Right ventricle myocardium superior (tissue), 1 donor: ENCODE measurements around the gene CDC73. TPM values are rescaled to one million over a fixed set of nuclear protein-coding genes. Genes with fewer than 3 reads are reported as not detected.
A peak's percentile ranks its signal among the peaks of the same experiment; 100 is the strongest.
"Not testable (repeated sequence)": the region's sequence is repeated elsewhere in the genome, so short reads cannot be mapped to it uniquely, and the experiment has no call there.

Source experiments
- ATAC-seq: fragments of 200-7000 bp; cut with Tn5 transposase; one replicate; pipeline ENCODE4 v1.9.1; 2020; ENCODE audit warnings: mild to moderate bottlenecking; ENCODE audit not compliant: poor library complexity
- DNase-seq: peaks from one replicate; pipeline ENCODE4 v3.0.0-alpha.2; 2020
- intact Hi-C: fragments of 100-400 bp; cut with DNase I; formaldehyde crosslinking; loops from one replicate; pipeline ENCODE4 v1.11.2; 2022
- total RNA-seq: library from RNA; stranded (reverse); fragmentation: NEBNext Ultra II Directional; extraction: Animal tissue kit (Norgen Biotek cat#: 25700); gene quantifications from one replicate; pipeline ENCODE4 v1.2.1, GENCODE V29; 2021
- donor health status: DM: no; HTN: yes; CAD: no; lungs with severe emphysema.

The CDC73 gene
- total RNA-seq, 1 donor from 2014 or later, result 52.9 TPM

DNA sequence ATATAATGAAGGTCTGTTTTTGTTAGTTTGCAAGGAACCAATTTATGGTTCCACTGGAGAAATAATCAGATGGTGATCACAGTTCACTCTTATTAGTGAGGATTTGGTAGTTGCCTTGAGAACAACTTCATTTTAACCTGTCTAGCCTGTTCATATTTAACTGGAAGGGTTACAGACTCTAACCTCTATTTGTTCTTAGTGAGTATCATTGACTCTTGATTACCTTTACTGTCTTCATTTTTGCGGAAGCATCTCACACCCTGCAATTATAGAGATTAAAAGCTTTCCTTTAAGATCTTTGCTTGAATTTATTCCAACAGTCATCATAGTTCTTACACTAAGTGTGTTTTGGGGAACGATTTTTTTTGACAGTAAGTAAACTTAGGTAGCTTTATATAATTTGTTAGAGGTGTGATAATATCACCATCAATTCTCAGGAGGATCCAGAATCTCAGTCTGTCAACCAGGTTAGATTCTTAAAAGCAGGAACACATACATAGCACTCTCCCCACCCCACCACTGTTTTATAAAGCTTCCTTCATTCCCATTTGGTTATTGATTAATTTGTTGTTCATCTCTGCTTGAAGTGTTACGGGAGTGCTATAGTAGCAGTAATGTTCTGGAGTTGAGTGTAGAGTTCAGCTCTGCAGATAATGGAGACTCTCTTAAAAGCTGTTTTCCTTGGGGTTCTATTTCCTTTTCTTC lies 34.4 kb downstream of the CDC73 start:
- ATAC-seq (no peak), DNase-seq (no peak)
- intact Hi-C loops, result no loop called here

DNA sequence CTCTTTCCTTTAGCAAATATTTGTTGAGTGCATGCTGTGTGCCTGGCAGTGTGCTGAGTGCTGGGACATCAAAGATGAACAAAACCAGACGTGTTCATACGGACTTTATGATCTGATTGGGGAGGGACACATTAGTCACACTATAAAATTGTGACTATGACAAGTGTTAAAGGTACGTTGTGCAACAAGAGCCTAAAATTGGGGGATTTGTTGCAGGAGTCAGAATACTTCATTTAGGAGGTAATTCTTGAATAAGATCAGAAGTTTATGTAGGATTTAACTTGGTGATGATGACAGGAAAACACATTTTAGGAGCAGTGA lies 35.0 kb downstream of the CDC73 start:
- ATAC-seq (no peak), DNase-seq (no peak)
- intact Hi-C loops, result no loop called here

- intact Hi-C loops, result no loop called here
- DNase-seq (no peak), ATAC-seq (no peak)
These were observed 35.5 kb downstream of the CDC73 start for GRCh38 chr1:193157360-193157759.

DNA sequence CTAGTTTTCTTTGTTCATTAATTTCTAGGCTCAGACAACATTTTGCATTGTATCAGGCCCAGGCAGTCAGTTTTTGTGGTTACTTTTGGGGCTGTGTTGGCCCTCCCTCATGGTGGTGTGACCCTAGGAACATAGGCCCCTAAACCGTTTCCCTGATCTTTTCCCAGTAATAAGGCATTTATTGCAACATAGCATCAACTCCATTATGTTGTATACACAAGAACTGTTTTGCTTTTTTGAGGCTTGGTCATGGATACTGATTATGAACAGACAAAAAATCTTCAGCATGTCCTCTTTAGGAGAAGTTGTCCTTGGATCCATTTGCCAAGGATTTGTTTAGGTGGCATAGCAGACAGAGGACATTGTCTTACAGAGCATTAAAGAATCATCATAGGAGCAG lies 54.3 kb downstream of the CDC73 start:
- DNase-seq (no peak), ATAC-seq (no peak)
- intact Hi-C loops, result no loop called here

DNA sequence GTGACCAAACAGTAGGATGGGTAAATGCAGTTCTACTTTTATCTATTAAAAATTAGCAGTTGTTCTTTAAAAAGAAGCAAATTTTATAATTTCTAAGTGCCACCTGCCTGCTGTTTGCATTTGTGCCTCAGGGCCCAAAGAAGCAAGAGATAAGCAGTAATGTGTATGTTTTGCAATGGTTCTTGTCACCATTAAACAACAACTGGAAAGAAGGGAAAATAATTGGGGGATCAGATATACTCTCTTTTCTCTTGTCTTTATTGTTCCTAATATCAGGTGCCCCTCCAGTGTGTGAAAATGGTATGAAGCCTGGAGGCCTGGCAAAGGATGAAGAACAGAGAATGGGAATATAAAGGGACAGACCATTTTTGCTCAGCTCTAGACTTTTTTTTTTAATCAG lies 55.0 kb downstream of the CDC73 start:
- DNase-seq (no peak), ATAC-seq (no peak)
- intact Hi-C loops, result no loop called here

DNA sequence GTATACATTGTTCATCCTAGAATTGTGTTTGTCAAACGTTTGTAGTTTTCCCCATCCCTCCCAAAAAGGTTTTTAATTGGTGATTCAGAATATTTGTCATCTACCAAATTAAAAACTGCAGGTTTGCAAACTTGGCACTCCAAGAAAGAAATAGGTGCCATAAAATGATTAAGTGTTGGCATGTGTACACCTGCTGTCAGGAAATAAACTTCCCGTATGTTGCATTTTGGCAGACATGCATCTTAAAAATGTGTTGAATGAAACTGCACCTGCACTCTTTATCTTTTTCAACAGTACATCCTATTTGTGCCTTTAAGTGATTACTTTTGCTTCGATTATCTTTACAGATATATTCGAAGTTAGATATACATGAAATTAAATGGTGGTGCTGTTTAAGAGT lies 57.3 kb downstream of the CDC73 start:
- no peak for ATAC-seq
- DNase-seq, result no peak
- intact Hi-C loops, result no loop called here

DNA sequence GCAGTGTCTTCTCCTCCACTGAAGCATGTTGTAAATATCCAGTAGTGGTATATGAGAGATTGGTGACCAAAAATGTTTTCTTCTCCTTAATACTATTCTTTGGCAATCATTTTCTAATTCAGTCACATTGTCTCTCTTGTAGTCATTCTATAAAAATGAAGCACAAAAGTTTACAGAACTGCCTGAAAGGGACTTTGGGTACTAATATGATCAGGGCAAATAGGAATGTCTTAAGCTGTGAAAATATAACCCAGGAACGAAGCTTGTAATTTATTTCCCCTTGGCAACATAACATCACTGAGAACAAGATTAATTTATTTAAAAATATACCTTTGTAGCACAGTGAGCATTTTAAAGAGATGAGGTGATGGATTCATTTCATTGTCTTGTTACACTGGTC lies 59.7 kb downstream of the CDC73 start:
- ATAC-seq, result no peak
- no peak for DNase-seq
- intact Hi-C loops, result no loop called here

GRCh38 chr1:193181985-193182384 lies 60.2 kb downstream of the CDC73 start:
- no peak for DNase-seq
- peak; percentile 41 for ATAC-seq
- intact Hi-C loops, result no loop called here

GRCh38 chr1:193183019-193183627 lies 61.3 kb downstream of the CDC73 start:
- DNase-seq (no peak), ATAC-seq (peak; percentile 48)
- intact Hi-C loops, result no loop called here

DNA sequence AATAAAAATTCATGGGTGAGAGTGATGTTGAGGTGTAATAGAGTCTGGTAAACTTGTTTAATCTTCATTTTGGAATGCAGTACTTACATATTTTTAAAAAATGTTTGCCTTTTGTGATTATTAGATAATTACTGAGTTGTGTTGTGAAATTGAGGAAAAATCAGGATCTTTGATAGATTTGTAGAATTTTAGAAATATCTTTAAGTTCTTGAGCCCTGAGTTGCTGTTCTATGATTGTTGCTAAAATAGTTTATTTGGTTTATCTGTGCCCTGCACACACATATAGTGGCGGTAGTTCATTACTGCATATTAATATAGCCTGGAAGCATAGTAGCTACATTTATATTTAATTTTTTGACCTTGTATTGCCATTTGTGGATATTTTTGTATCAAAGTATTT lies 62.9 kb downstream of the CDC73 start:
- DNase-seq, result no peak
- intact Hi-C loops, result loop anchor here (5.0 kb wide), 2 partner anchors 223 to 883 kb away; no protein-coding TSS in a partner anchor

GRCh38 chr1:193185211-193185610 lies 63.4 kb downstream of the CDC73 start:
- no peak for ATAC-seq
- no peak for DNase-seq
- intact Hi-C loops, result loop anchor here (5.0 kb wide), 2 partner anchors 222 to 882 kb away; no protein-coding TSS in a partner anchor

More for the DNA sequence above, 62.9 kb downstream of the CDC73 start:
- ATAC-seq, result no peak

DNA sequence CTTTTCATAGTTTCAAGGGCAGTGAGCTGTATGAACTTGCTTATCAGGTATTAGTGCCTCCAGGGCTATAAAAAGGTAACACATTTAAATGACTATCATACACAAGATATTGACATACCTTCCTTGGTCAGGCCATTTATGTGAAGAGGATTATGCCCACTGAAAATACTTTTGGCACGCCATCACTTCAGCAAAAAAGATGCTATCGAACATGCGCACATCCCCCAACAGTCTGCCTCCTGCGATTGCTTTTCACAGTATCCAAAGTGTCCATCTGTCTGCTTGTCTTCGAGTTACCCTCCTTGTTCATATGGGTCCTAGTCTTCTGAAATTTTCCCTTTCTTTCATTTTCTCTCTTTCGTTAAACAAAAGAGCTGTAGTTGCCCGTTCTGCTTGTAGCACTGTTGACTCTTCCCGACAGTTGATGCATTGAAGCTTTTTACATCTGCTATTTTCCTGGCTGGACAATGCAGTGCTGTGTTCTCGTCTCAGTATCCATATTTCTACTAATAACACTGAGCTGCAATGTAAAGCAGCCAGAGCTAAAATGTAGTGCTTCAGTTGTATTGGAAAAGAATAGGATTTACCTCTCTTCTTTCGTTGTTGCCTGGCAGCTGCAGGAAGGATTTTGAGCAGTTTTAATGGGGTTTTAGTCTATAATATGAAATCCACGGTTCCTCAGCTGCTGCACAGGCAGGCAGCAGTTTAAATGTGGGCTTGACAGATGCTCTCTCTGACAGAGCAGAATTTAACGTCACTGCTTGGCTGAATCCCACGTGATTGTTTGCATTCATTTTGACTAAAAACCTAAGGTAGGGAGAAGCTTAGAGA lies 64.3 kb downstream of the CDC73 start, which contains the start of gene B3GALT2:
Gene B3GALT2 (minus strand): TSS at position 713 of the 831 bp plus-strand sequence. CDS start 5,051 bp downstream, outside the sequence.
- DNase-seq (no peak), ATAC-seq (peak; percentile 75)
- intact Hi-C loops, result loop anchor here (5.0 kb wide), 2 partner anchors 221 to 881 kb away; no protein-coding TSS in a partner anchor

DNA sequence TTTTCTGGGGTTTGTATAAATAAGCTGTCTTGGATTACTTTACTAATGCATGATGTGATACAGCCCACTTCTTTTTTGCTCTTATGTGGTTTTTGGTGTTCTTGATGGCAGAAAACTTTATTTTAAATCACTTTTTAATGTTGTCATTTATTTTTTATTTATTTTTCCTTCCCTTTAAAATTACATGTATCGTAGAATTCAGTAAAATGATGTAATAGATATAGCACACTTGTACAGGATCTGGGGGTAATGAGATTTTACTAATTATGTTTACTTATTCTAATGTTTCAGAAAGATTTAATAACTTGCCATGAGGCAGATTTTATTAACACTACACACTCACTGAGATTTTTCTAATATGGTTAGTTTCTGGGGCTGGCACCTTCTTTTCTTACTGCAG lies 65.3 kb downstream of the CDC73 start:
- intact Hi-C loops, result loop anchor here (5.0 kb wide), 2 partner anchors 220 to 880 kb away; no protein-coding TSS in a partner anchor
- DNase-seq, result no peak
- no peak for ATAC-seq

DNA sequence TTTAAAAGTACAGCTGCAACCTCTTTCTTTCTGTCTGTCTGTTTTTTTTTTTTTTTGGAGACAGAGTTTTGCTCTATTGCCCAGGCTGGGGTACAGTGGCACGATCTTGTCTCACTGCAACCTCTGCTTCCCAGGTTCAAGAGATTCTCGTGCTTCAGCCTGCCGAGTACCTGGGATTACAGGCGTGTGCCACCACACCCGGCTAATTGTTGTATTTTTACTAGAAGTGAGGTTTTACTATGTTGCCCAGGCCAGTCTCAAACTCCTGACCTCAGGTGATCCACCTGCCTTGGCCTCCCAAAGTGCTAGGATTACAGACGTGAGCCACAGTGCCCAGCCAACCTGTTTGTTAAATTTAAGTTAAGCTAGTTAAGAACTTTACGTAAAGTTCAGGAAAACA lies 67.1 kb downstream of the CDC73 start:
- not testable (repeated sequence) for DNase-seq, ATAC-seq
- intact Hi-C loops, result loop anchor here (5.0 kb wide), 2 partner anchors 218 to 878 kb away; no protein-coding TSS in a partner anchor

GRCh38 chr1:193189442-193190095 lies 67.7 kb downstream of the CDC73 start:
- intact Hi-C loops, result loop anchor here (5.0 kb wide), 2 partner anchors 218 to 878 kb away; no protein-coding TSS in a partner anchor
- ATAC-seq, result peak; percentile 63

GRCh38 chr1:193190096-193190744 lies 68.4 kb downstream of the CDC73 start:
- intact Hi-C loops, result no loop called here
- ATAC-seq (peak; percentile 56), DNase-seq (no peak)

More at GRCh38 chr1:193189442-193190095, 67.7 kb downstream of the CDC73 start:
- DNase-seq, result no peak

DNA sequence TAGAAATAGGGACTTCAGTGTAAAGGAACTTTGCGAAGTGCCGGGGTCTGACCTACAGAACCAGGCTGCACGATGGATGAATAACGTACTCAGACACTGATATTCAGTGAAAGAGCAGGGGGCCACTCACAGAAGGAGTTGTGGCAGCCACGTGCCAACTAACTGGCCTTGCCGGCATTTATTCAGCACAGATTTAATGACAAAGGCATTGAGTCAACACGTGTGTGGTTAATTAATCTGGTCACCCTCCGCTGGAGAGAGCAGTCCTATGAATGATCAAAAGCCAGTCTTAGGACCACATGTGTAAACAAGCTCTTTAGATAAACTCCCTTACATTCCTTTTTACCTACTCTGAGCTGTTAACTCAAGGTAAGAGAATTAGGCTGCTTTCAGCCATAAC lies 70.8 kb downstream of the CDC73 start:
- ATAC-seq, result no peak
- DNase-seq, result no peak
- intact Hi-C loops, result no loop called here

GRCh38 chr1:193199940-193200339 lies 78.1 kb downstream of the CDC73 start:
- DNase-seq (no peak), ATAC-seq (no peak)
- intact Hi-C loops, result no loop called here
